GM23248 (cell line): Measurements from ENCODE around the gene PLEKHG4.

Source experiments
- EZH2 ChIP-seq: fragments of 200-600 bp; sonication (generic); IDR thresholded peaks from 2 replicates; pipeline ENCODE4 v1.6.1; 2018; ENCODE audit warnings: antibody characterized with exemption, mild to moderate bottlenecking; ENCODE audit not compliant: insufficient read depth, poor library complexity, severe bottlenecking
- EZH2phosphoT487 ChIP-seq: fragments of 200-600 bp; sonication (generic); IDR thresholded peaks from 2 replicates; pipeline ENCODE4 v1.6.1; 2018; ENCODE audit warnings: antibody characterized with exemption, moderate library complexity, mild to moderate bottlenecking, low read depth; ENCODE audit not compliant: insufficient read depth

DNA sequence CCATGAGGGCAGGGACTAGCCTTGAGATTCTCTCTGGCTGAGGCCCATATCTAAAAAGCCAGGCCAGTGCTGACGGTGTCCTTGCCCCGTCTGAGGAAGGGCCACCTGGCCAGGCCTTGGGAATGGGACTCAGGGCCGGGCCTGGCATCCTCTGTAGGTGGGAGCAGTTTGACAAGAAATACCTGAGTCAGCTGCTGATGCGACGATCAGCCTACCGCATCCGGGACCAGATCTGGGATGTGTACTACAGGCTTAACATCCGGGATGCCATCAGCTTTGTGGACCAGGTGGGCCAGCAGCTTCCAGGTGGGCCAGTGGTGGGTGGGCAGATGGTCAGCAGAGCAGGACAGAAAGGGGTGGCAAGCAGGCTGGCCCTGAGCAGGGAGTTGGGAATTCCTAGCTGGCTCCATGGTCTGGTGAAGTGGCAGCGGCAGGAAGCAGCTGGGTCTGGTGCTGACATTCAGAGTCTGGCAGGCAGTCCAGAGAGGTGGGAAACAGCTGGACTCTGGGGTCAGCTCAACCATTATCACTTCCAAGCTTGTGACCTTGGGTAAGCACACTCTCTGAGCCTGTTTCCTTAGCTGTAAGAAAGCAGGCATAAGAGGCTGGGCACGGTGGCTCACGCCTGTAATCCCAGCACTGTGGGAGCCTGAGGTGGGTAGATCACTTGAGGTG, 21.0 kb upstream of the PLEKHG4 start:
- TF ChIP-seq EZH2 (no peak), EZH2phosphoT487 (no peak)
